Memory B cell (primary cell): ENCODE data around the gene SHLD2.
"Not testable (repeated sequence)": the region's sequence is repeated elsewhere in the genome, so short reads cannot be mapped to it uniquely, and the experiment has no call there.

Experiments used
- ATAC-seq: fragments of 150-1000 bp; cut with Tn5 transposase; 2 replicates; pipeline ENCODE4 v1.10.0; 2021; ENCODE audit warnings: low read depth, mild to moderate bottlenecking, moderate library complexity
- DNase-seq, 2 donors: peaks; one replicate each; pipeline ENCODE4 v3.0.0; 2022; ENCODE audit warnings: low spot score in 2 of 2
- H3K27ac Mint-ChIP-seq: one replicate; pipeline ENCODE4 v1.8.0; 2022; ENCODE audit warnings: mild to moderate bottlenecking, moderate library complexity, mixed read lengths
- H3K27me3 Mint-ChIP-seq: one replicate; pipeline ENCODE4 v1.8.0; 2022; ENCODE audit warnings: mixed read lengths
- H3K36me3 Mint-ChIP-seq: one replicate; pipeline ENCODE4 v1.8.0; 2022; ENCODE audit warnings: mild to moderate bottlenecking, mixed read lengths
- H3K4me1 Mint-ChIP-seq: one replicate; pipeline ENCODE4 v1.8.0; 2022; ENCODE audit warnings: mixed read lengths
- H3K4me3 Mint-ChIP-seq: one replicate; pipeline ENCODE4 v1.8.0; 2022; ENCODE audit warnings: mild to moderate bottlenecking, moderate library complexity, mixed read lengths
- H3K9me3 Mint-ChIP-seq: one replicate; pipeline ENCODE4 v1.8.0; 2022; ENCODE audit warnings: mixed read lengths

Gene SHLD2

GRCh38 chr10:87076421-87076820, 18.6 kb upstream of the SHLD2 start:
- not testable (repeated sequence) for H3K27ac Mint-ChIP-seq, H3K9me3 Mint-ChIP-seq, H3K27me3 Mint-ChIP-seq

GRCh38 chr10:87079106-87079836, 15.7 kb upstream of the SHLD2 start:
- H3K27me3 Mint-ChIP-seq: no peaks in the 10 kb centered on the region
- no peak overlapping the region for H3K4me3 Mint-ChIP-seq
- no peaks in the 10 kb centered on the region for H3K9me3 Mint-ChIP-seq
- H3K27ac Mint-ChIP-seq: no peak overlapping the region
- H3K4me1 Mint-ChIP-seq: peaks cover 16% of the 10 kb centered on the region
- ATAC-seq (no peak), DNase-seq (no peak)
- H3K36me3 Mint-ChIP-seq: peaks cover 8% of the 10 kb centered on the region

More at GRCh38 chr10:87076421-87076820, 18.6 kb upstream of the SHLD2 start:
- not testable (repeated sequence) for ATAC-seq, H3K4me1 Mint-ChIP-seq, H3K4me3 Mint-ChIP-seq, DNase-seq
- H3K36me3 Mint-ChIP-seq: peaks cover 11% of the 10 kb centered on the region

- H3K27me3 Mint-ChIP-seq, ATAC-seq, H3K4me3 Mint-ChIP-seq, H3K27ac Mint-ChIP-seq, DNase-seq, H3K9me3 Mint-ChIP-seq: not testable (repeated sequence)
- H3K36me3 Mint-ChIP-seq: peaks cover 10% of the 10 kb centered on the region
- peaks cover 19% of the 10 kb centered on the region for H3K4me1 Mint-ChIP-seq
Measured at GRCh38 chr10:87080621-87081020, 14.4 kb upstream of the SHLD2 start.

GRCh38 chr10:87081574-87081973, 13.4 kb upstream of the SHLD2 start:
- not testable (repeated sequence) for H3K27ac Mint-ChIP-seq, ATAC-seq
- H3K4me1 Mint-ChIP-seq: peaks cover 24% of the 10 kb centered on the region

GRCh38 chr10:87082219-87082618, 12.8 kb upstream of the SHLD2 start:
- DNase-seq, ATAC-seq, H3K27me3 Mint-ChIP-seq, H3K9me3 Mint-ChIP-seq, H3K4me3 Mint-ChIP-seq: not testable (repeated sequence)
- Mint-ChIP-seq H3K36me3 (peaks cover 15% of the 10 kb centered on the region), H3K27ac (peak overlapping the region; percentile 89), H3K4me1 (peaks cover 26% of the 10 kb centered on the region)

More at GRCh38 chr10:87081574-87081973, 13.4 kb upstream of the SHLD2 start:
- H3K9me3 Mint-ChIP-seq, DNase-seq, H3K27me3 Mint-ChIP-seq, H3K4me3 Mint-ChIP-seq: not testable (repeated sequence)
- peaks cover 10% of the 10 kb centered on the region for H3K36me3 Mint-ChIP-seq

GRCh38 chr10:87083576-87084290, 11.3 kb upstream of the SHLD2 start:
- H3K4me1 Mint-ChIP-seq: peaks cover 24% of the 10 kb centered on the region
- peak; percentile 86 for ATAC-seq
- H3K36me3 Mint-ChIP-seq: peaks cover 18% of the 10 kb centered on the region
- not testable (repeated sequence) for H3K9me3 Mint-ChIP-seq, DNase-seq, H3K27me3 Mint-ChIP-seq, H3K4me3 Mint-ChIP-seq
- H3K27ac Mint-ChIP-seq: peak overlapping the region; percentile 92

GRCh38 chr10:87084291-87084782, 10.7 kb upstream of the SHLD2 start:
- Mint-ChIP-seq H3K36me3 (peaks cover 20% of the 10 kb centered on the region), H3K4me1 (peaks cover 27% of the 10 kb centered on the region), H3K27ac (peak overlapping the region; percentile 92)
- H3K27me3 Mint-ChIP-seq, DNase-seq, H3K4me3 Mint-ChIP-seq, H3K9me3 Mint-ChIP-seq: not testable (repeated sequence)
- ATAC-seq: peak; percentile 77

GRCh38 chr10:87085537-87085936, 9.5 kb upstream of the SHLD2 start:
- H3K27me3 Mint-ChIP-seq: no peaks in the 10 kb centered on the region
- ATAC-seq (no peak), DNase-seq (no peak)
- H3K36me3 Mint-ChIP-seq: peaks cover 19% of the 10 kb centered on the region
- H3K9me3 Mint-ChIP-seq: no peaks in the 10 kb centered on the region
- peaks cover 34% of the 10 kb centered on the region for H3K4me1 Mint-ChIP-seq
- H3K4me3 Mint-ChIP-seq: no peak overlapping the region
- peak overlapping the region; percentile 35 for H3K27ac Mint-ChIP-seq

GRCh38 chr10:87089746-87090145, 5.3 kb upstream of the SHLD2 start:
- DNase-seq (no peak), ATAC-seq (no peak)
- Mint-ChIP-seq H3K4me1 (peaks cover 41% of the 10 kb centered on the region), H3K27me3 (no peaks in the 10 kb centered on the region), H3K9me3 (no peaks in the 10 kb centered on the region), H3K4me3 (no peak overlapping the region), H3K36me3 (peaks cover 14% of the 10 kb centered on the region), H3K27ac (peak overlapping the region; percentile 9)

- no peak for DNase-seq
- peaks cover 42% of the 10 kb centered on the region for H3K4me1 Mint-ChIP-seq
Measured at GRCh38 chr10:87090779-87091178, 4.2 kb upstream of the SHLD2 start.

GRCh38 chr10:87092376-87092860, 2.6 kb upstream of the SHLD2 start:
- Mint-ChIP-seq H3K4me3 (peak overlapping the region; percentile 91), H3K4me1 (peaks cover 34% of the 10 kb centered on the region), H3K27ac (no peak overlapping the region), H3K9me3 (no peaks in the 10 kb centered on the region), H3K36me3 (peaks cover 7% of the 10 kb centered on the region), H3K27me3 (no peaks in the 10 kb centered on the region)
- ATAC-seq (no peak), DNase-seq (no peak)

More at GRCh38 chr10:87090779-87091178, 4.2 kb upstream of the SHLD2 start:
- H3K27me3 Mint-ChIP-seq: no peaks in the 10 kb centered on the region
- ATAC-seq: no peak
- H3K36me3 Mint-ChIP-seq: peaks cover 12% of the 10 kb centered on the region
- no peak overlapping the region for H3K27ac Mint-ChIP-seq
- H3K9me3 Mint-ChIP-seq: no peaks in the 10 kb centered on the region
- no peak overlapping the region for H3K4me3 Mint-ChIP-seq

GRCh38 chr10:87092861-87093631, 2.0 kb upstream of the SHLD2 start:
- H3K27ac Mint-ChIP-seq: peak overlapping the region; percentile 85
- peaks cover 34% of the 10 kb centered on the region for H3K4me1 Mint-ChIP-seq
- H3K36me3 Mint-ChIP-seq: peaks cover 3% of the 10 kb centered on the region
- H3K27me3 Mint-ChIP-seq: no peaks in the 10 kb centered on the region
- H3K4me3 Mint-ChIP-seq: peak overlapping the region; percentile 91
- H3K9me3 Mint-ChIP-seq: no peaks in the 10 kb centered on the region
- no peak for DNase-seq
- no peak for ATAC-seq

GRCh38 chr10:87093632-87094372, 1.2 kb upstream of the SHLD2 start:
- H3K36me3 Mint-ChIP-seq: peaks cover 3% of the 10 kb centered on the region
- DNase-seq (peak; percentile 33 to 52), ATAC-seq (peak; percentile 19)
- peak overlapping the region; percentile 91 for H3K4me3 Mint-ChIP-seq
- peak overlapping the region; percentile 85 for H3K27ac Mint-ChIP-seq
- H3K9me3 Mint-ChIP-seq: no peaks in the 10 kb centered on the region
- peaks cover 34% of the 10 kb centered on the region for H3K4me1 Mint-ChIP-seq
- H3K27me3 Mint-ChIP-seq: no peaks in the 10 kb centered on the region
